GM23338 (cell line): ENCODE measurements around the gene SRXN1. TPM values are rescaled to one million over a fixed set of nuclear protein-coding genes. Genes with fewer than 3 reads are reported as not detected.

Experiments used
- ATAC-seq: fragments of 200-7000 bp; cut with Tn5 transposase; 3 replicates; pipeline ENCODE4 v1.9.1; 2020
- DNase-seq: peaks from one replicate; pipeline ENCODE4 v3.0.0-alpha.2; 2015; ENCODE audit warnings: low spot score
- H2AFZ ChIP-seq: fragments of 200-600 bp; sonication (generic); 2 replicates; pipeline ENCODE4 v1.8.0; 2016; ENCODE audit warnings: antibody characterized with exemption, mild to moderate bottlenecking, moderate library complexity
- H3F3A ChIP-seq: fragments of 200-600 bp; sonication (generic); replicated peaks from 2 replicates; pipeline ENCODE4 v1.8.0; 2017; ENCODE audit warnings: antibody characterized with exemption, mixed run types, low read depth
- H3K27ac ChIP-seq: fragments of 200-600 bp; sonication (generic); 2 replicates; pipeline ENCODE4 v1.6.1; 2016; ENCODE audit warnings: low read depth
- H3K27me3 ChIP-seq: fragments of 200-600 bp; sonication (generic); 2 replicates; pipeline ENCODE4 v1.8.0; 2016; ENCODE audit warnings: mild to moderate bottlenecking, mixed run types, moderate library complexity; ENCODE audit not compliant: insufficient read depth
- H3K36me3 ChIP-seq: fragments of 200-600 bp; sonication (generic); 2 replicates; pipeline ENCODE4 v1.8.0; 2016; ENCODE audit warnings: mild to moderate bottlenecking; ENCODE audit not compliant: insufficient read depth
- H3K4me1 ChIP-seq: fragments of 200-600 bp; sonication (generic); 2 replicates; pipeline ENCODE4 v1.8.0; 2016; ENCODE audit warnings: mild to moderate bottlenecking, moderate library complexity; ENCODE audit not compliant: insufficient read depth
- H3K4me2 ChIP-seq: fragments of 200-600 bp; sonication (generic); 2 replicates; pipeline ENCODE4 v1.7.1; 2017; ENCODE audit warnings: mixed run types
- H3K4me3 ChIP-seq: fragments of 200-600 bp; sonication (generic); 2 replicates; pipeline ENCODE4 v1.6.1; 2016; ENCODE audit warnings: mixed run types
- H3K79me2 ChIP-seq: fragments of 200-600 bp; sonication (generic); replicated peaks from 2 replicates; pipeline ENCODE4 v1.8.0; 2017; ENCODE audit warnings: mild to moderate bottlenecking; ENCODE audit not compliant: insufficient read depth
- H3K9me2 ChIP-seq: fragments of 200-600 bp; sonication (generic); 2 replicates; pipeline ENCODE4 v1.8.0; 2017; ENCODE audit not compliant: insufficient read depth
- H4K20me1 ChIP-seq: fragments of 200-600 bp; sonication (generic); replicated peaks from 2 replicates; pipeline ENCODE4 v1.8.0; 2017; ENCODE audit warnings: mild to moderate bottlenecking; ENCODE audit not compliant: insufficient read depth
- H3K27ac Mint-ChIP-seq: 2 replicates; pipeline ENCODE4 v1.8.0; 2020; ENCODE audit warnings: inconsistent platforms, mild to moderate bottlenecking, moderate library complexity, mixed read lengths
- H3K27me3 Mint-ChIP-seq: 3 replicates; pipeline ENCODE4 v1.8.0; 2022; ENCODE audit warnings: low read depth, mild to moderate bottlenecking, moderate library complexity, mixed read lengths, inconsistent platforms; ENCODE audit not compliant: insufficient read depth, poor library complexity
- H3K36me3 Mint-ChIP-seq: 3 replicates; pipeline ENCODE4 v1.8.0; 2021; ENCODE audit warnings: low read depth, mild to moderate bottlenecking, inconsistent platforms, moderate library complexity, mixed read lengths
- H3K4me1 Mint-ChIP-seq: 3 replicates; pipeline ENCODE4 v1.8.0; 2020; ENCODE audit warnings: mild to moderate bottlenecking, inconsistent platforms, mixed read lengths
- H3K4me3 Mint-ChIP-seq: 3 replicates; pipeline ENCODE4 v1.8.0; 2021; ENCODE audit warnings: moderate library complexity, mild to moderate bottlenecking, inconsistent platforms, mixed read lengths
- H3K9me3 Mint-ChIP-seq: 3 replicates; pipeline ENCODE4 v1.8.0; 2020; ENCODE audit warnings: moderate library complexity, mild to moderate bottlenecking, inconsistent platforms, mixed read lengths
- CTCF ChIP-seq, 2 experiments: fragments of 200-600 bp in 1 of 2; sonication (generic) in 1 of 2; conservative IDR thresholded peaks; 2 replicates each; pipeline versions ENCODE4 v1.5.1 to v1.6.1; 2016 to 2017; ENCODE audit warnings: antibody characterized with exemption in 2 of 2, low read depth in 2 of 2, mild to moderate bottlenecking in 2 of 2, moderate library complexity in 1 of 2
- EZH2 ChIP-seq: fragments of 200-600 bp; sonication (generic); IDR thresholded peaks from one replicate; pipeline ENCODE4 v1.8.0; 2017; ENCODE audit warnings: antibody characterized with exemption, mild to moderate bottlenecking, low read depth; ENCODE audit not compliant: unreplicated experiment
- EZH2phosphoT487 ChIP-seq: fragments of 200-600 bp; sonication (generic); IDR thresholded peaks from one replicate; pipeline ENCODE4 v1.8.1; 2018; ENCODE audit warnings: antibody characterized with exemption; ENCODE audit not compliant: unreplicated experiment
- REST ChIP-seq: IDR thresholded peaks from one replicate; pipeline ENCODE4 v1.6.1; 2018; ENCODE audit warnings: antibody characterized with exemption; ENCODE audit not compliant: unreplicated experiment
- polyA plus RNA-seq: library from polyadenylated mRNA; unstranded; fragments of >200 nt; fragmentation: Nextera tagmentation; extraction: Ambion mirVana; gene quantifications from 2 replicates; pipeline ENCODE4 v1.2.1, GENCODE V29; 2016
- total RNA-seq: library from RNA; depleted of rRNA; stranded (reverse); fragments of >200 nt; shearing (Covaris generic); gene quantifications from 2 replicates; pipeline ENCODE4 v1.2.3, GENCODE V29; 2014

SRXN1 gene
- total and polyA plus RNA-seq, 2 experiments from 2014 or later: 8.4 to 26.6 TPM

GRCh38 chr20:661474-662270 is 8.7 kb upstream of the SRXN1 start:
- Histone ChIP-seq H4K20me1 (no peaks in the 10 kb centered on the region), H3K4me2 (peak overlapping the region; percentile 72), H3K27ac (no peak overlapping the region), H2AFZ (peak overlapping the region; percentile 64; the same call in 1 of the 2 replicates), H3K27me3 (peaks cover 55% of the 10 kb centered on the region), H3K36me3 (no peaks in the 10 kb centered on the region), H3K4me3 (peak overlapping the region; percentile 42), H3K9me2 (0 out of 2 replicates have a peak, but pooled peaks cover 5% of the 10 kb centered on the region), H3K79me2 (no peaks in the 10 kb centered on the region), H3F3A (peaks cover 14% of the 10 kb centered on the region), H3K4me1 (peaks cover 80% of the 10 kb centered on the region)
- TF ChIP-seq CTCF (conservative IDR thresholded peaks at IDR 0.05; ENCODE audit: low read depth in 2 of 2) (peak in 1 of 2 experiments; percentile 16; a peak in 2 of 4 replicates), REST (no peak)
- ATAC-seq (peak; percentile 48), DNase-seq (peak; percentile 58)
- peaks cover 76% of the 10 kb centered on the region for H3K4me1 Mint-ChIP-seq
- H3K27ac Mint-ChIP-seq: no peak overlapping the region
- H3K9me3 Mint-ChIP-seq: 0 out of 3 replicates have a peak, but pooled peaks cover 3% of the 10 kb centered on the region
- peaks cover 38% of the 10 kb centered on the region for H3K27me3 Mint-ChIP-seq
- H3K4me3 Mint-ChIP-seq: peak overlapping the region; percentile 59
- no peaks in the 10 kb centered on the region for H3K36me3 Mint-ChIP-seq

- Mint-ChIP-seq H3K4me3 (peak overlapping the region; percentile 37), H3K27me3 (peaks cover 29% of the 10 kb centered on the region), H3K9me3 (0 out of 3 replicates have a peak, but pooled peaks cover 3% of the 10 kb centered on the region), H3K27ac (peak overlapping the region; percentile 88), H3K36me3 (no peaks in the 10 kb centered on the region), H3K4me1 (peaks cover 79% of the 10 kb centered on the region)
- H3K4me3 ChIP-seq: 0 out of 2 replicates have a peak overlapping the region, but pooled peaks have one; percentile 3
- ATAC-seq (peak; percentile 17), DNase-seq (peak; percentile 83)
- H3F3A ChIP-seq: peaks cover 12% of the 10 kb centered on the region
- H3K27me3 ChIP-seq: peaks cover 42% of the 10 kb centered on the region
- no peaks in the 10 kb centered on the region for H3K36me3 ChIP-seq
- peak overlapping the region; percentile 53 for H3K4me2 ChIP-seq
- TF ChIP-seq EZH2 (no peak), EZH2phosphoT487 (no peak)
- no peaks in the 10 kb centered on the region for H3K79me2 ChIP-seq
- peak overlapping the region; percentile 61 for H3K27ac ChIP-seq
- no peak overlapping the region for H2AFZ ChIP-seq
- no peaks in the 10 kb centered on the region for H4K20me1 ChIP-seq
- H3K9me2 ChIP-seq: 0 out of 2 replicates have a peak, but pooled peaks cover 5% of the 10 kb centered on the region
- H3K4me1 ChIP-seq: peaks cover 72% of the 10 kb centered on the region
Observed at GRCh38 chr20:658731-659291, 5.8 kb upstream of the SRXN1 start.
